Activated naive CD4-positive, alpha-beta T cell treated with anti-CD3 and anti-CD28 coated beads, Interleukin-2, amount 10 ng/mL, durations not matched to agents 7 days and 5 days (primary cell): Measurements from ENCODE around the gene CDH15.
A peak's percentile ranks its signal among the peaks of the same experiment; 100 is the strongest.

Experiments
- CTCF ChIA-PET: fragments of 350-600 bp; sonication (Branson Sonifier 250); formaldehyde crosslinking; loops from one replicate; lab custom pipeline; 2021; ENCODE audit warnings: antibody characterized with exemption; lab: Charles Lee
- DNase-seq: peaks from one replicate; pipeline ENCODE4 v3.0.0-alpha.2; 2020
- H3K27ac Mint-ChIP-seq: one replicate; pipeline ENCODE4 v1.8.0; 2021; ENCODE audit warnings: mild to moderate bottlenecking, moderate library complexity, mixed read lengths
- H3K27me3 Mint-ChIP-seq: one replicate; pipeline ENCODE4 v1.8.0; 2021; ENCODE audit warnings: mild to moderate bottlenecking, mixed read lengths
- H3K36me3 Mint-ChIP-seq: one replicate; pipeline ENCODE4 v1.8.0; 2021; ENCODE audit warnings: mixed read lengths
- H3K4me1 Mint-ChIP-seq: one replicate; pipeline ENCODE4 v1.8.0; 2021; ENCODE audit warnings: mixed read lengths
- H3K4me3 Mint-ChIP-seq: one replicate; pipeline ENCODE4 v1.8.0; 2021; ENCODE audit warnings: mild to moderate bottlenecking, moderate library complexity, mixed read lengths
- H3K9me3 Mint-ChIP-seq: one replicate; pipeline ENCODE4 v1.8.0; 2021; ENCODE audit warnings: mixed read lengths

Gene CDH15, protein sequence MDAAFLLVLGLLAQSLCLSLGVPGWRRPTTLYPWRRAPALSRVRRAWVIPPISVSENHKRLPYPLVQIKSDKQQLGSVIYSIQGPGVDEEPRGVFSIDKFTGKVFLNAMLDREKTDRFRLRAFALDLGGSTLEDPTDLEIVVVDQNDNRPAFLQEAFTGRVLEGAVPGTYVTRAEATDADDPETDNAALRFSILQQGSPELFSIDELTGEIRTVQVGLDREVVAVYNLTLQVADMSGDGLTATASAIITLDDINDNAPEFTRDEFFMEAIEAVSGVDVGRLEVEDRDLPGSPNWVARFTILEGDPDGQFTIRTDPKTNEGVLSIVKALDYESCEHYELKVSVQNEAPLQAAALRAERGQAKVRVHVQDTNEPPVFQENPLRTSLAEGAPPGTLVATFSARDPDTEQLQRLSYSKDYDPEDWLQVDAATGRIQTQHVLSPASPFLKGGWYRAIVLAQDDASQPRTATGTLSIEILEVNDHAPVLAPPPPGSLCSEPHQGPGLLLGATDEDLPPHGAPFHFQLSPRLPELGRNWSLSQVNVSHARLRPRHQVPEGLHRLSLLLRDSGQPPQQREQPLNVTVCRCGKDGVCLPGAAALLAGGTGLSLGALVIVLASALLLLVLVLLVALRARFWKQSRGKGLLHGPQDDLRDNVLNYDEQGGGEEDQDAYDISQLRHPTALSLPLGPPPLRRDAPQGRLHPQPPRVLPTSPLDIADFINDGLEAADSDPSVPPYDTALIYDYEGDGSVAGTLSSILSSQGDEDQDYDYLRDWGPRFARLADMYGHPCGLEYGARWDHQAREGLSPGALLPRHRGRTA

DNA sequence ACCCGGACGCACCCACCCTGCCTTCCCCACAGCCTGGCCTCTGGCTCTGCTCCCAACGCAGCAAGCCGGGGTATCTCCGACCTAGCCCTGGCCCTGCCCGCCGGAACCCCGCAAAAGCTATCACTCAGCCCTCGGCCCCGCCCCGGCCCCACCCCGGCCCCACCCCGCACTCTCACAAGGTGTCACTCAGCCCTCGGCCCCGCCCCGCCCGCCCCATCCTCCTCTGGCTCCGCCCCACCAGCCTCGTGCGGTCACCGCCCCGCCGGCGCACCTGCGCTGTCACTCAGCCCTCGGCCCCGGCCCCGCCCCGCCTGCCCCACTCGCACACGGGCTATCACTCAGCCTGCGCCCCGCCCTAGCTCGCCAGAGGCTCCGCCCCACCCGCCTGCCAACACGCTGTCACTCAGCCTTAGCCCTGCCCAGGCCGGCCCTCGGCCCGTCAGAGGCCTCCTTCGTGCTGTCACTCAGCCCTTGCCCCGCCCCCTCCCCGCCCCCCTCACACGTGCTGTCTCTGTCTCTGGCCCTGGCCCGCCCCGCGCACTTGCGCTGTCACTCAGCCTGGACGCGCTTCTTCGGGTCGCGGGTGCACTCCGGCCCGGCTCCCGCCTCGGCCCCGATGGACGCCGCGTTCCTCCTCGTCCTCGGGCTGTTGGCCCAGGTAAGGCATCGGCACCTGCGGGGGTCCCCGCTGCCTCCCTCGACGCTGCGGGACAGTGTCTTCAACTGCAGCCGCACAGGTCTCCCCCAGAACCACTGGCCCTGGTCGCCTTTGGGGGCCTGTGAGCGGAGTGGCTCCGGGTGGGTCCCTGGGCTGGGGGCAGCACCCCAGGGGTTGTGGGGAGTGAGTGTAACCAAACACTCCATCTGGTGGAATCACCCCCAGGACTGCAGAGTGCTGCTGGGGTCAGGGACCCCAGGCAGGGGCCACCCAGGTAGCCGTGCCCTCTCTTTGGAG, at the start of gene CDH15:
TSS of gene CDH15 (plus strand) at position 533 of the 955 bp plus-strand sequence. CDS start at position 617, 84 bp downstream.
- Mint-ChIP-seq H3K27ac (no peak within 1 kb of the TSS), H3K4me3 (peak within 1 kb of the TSS; percentile 47), H3K27me3 (peaks cover 63% of the 10 kb centered on the region)

DNA sequence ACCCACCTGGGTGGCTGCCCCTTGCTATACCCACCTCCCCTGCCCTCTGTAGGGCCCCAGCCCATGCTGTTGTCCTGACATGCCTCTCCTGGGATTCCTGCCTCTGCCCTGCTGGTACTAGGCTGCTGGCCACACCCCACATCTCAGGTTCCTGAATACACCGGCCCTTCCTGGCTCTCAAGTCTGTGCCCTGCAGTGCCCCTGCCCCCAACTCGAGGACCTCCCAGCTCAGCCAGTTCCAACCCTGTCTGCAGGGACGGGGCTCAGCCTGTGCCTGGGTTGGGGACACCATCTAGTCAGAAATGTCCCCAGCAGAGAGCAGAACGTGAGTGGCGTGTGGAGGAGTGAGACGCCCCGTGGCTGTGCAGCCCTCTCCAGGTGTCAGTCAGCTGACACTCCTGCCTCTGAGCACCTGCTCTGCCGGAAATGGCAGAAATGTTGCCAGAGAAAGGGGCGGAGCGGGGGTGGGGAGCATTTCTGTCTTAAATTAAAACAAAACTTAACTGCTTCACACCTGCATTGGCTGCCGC, 49.2 kb upstream of the CDH15 start:
- Mint-ChIP-seq H3K4me3 (no peak overlapping the region), H3K4me1 (peaks cover 35% of the 10 kb centered on the region), H3K9me3 (no peaks in the 10 kb centered on the region), H3K36me3 (peaks cover 52% of the 10 kb centered on the region), H3K27ac (peak overlapping the region; percentile 86), H3K27me3 (no peaks in the 10 kb centered on the region)
- DNase-seq: peak; percentile 84
- CTCF ChIA-PET: no interaction called here

More for the DNA sequence above, at the start of gene CDH15:
- peak; percentile 96 for DNase-seq
- H3K4me1 Mint-ChIP-seq: peaks cover 8% of the 10 kb centered on the region
- CTCF ChIA-PET: interaction anchor here (0.7 to 1.6 kb wide), 2 partner anchors 328 to 434 kb away, joined by 3 read pairs; no protein-coding TSS in a partner anchor
- H3K36me3 Mint-ChIP-seq: no peaks in the 10 kb centered on the region
- no peaks in the 10 kb centered on the region for H3K9me3 Mint-ChIP-seq

DNA sequence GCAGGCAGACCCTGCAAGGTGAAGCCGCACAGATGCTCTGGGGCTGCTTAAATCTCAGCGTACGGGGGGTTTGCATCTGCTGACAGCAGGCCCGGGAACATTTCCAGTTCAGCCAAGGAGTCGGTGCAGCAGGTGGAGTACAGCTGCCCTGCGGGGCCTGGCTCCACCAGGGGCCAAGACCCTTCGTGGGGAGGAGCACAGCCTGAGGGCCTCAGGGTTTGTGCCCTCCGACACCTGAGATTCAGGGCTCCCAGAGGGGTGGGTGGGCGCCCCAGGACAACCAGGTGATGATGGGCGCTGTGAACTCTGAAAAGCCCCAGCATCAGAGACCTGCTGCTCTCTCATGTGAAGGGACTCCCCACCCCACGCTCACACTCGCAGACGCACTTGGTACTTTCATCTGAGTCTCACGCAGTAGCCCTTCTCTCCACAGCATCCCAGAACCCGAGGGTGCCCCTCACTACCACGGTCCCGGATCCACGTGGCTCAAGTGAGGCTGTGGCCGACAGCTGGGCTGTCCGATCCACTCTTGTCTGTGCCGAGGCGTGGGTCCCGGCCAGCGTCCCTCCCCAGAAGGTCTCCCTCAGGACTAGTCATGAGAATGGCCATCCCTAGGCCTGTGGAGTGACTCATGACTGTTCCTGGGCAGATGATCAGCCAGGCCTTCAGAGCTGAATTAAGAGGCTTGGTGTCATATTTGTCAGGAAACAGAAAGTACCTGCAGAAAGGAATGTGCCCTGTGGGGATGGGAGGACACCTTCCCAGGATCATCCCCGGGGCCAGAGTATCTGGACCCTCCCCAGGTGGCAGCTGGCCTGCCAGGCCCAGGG, 48.3 kb upstream of the CDH15 start:
- H3K36me3 Mint-ChIP-seq: peaks cover 45% of the 10 kb centered on the region
- peak overlapping the region; percentile 86 for H3K27ac Mint-ChIP-seq
- H3K4me1 Mint-ChIP-seq: peaks cover 32% of the 10 kb centered on the region
- CTCF ChIA-PET: no interaction called here
- no peaks in the 10 kb centered on the region for H3K27me3 Mint-ChIP-seq
- H3K4me3 Mint-ChIP-seq: no peak overlapping the region
- no peak for DNase-seq
- H3K9me3 Mint-ChIP-seq: no peaks in the 10 kb centered on the region

DNA sequence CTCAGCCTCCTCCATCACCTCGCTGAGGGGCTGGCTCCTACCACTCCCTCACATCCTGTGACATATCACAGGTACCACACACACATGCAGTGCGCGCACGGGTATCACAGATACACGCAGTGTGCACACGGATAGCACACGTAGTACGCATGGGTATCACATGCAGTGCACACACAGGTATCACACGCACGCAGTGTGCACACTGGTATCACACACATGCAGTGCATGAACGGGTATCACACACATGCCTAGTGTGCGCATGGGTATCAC, 47.8 kb upstream of the CDH15 start:
- CTCF ChIA-PET: no interaction called here
- no peak for DNase-seq
- peak overlapping the region; percentile 49 for H3K27ac Mint-ChIP-seq
- no peaks in the 10 kb centered on the region for H3K9me3 Mint-ChIP-seq
- H3K4me3 Mint-ChIP-seq: no peak overlapping the region
- no peaks in the 10 kb centered on the region for H3K27me3 Mint-ChIP-seq
- peaks cover 29% of the 10 kb centered on the region for H3K4me1 Mint-ChIP-seq
- H3K36me3 Mint-ChIP-seq: peaks cover 46% of the 10 kb centered on the region

DNA sequence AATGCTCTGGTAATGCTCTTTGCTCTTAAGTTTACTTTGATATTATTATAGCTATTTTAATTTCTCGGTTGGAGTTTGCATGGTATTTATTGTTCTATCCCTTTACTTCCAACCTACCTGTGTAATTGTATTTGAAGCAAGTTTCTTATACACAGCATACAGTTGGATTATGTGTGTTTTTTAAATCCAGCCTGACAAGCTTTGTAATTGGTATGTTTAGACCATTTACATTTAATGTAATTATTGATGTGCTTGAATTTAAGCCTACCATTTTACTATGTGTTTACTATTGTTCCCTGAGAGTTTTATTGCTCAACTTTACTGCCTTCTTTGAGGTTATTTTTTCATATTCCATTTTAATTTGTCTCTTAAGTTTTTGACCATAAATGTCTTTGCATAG, 42.2 kb upstream of the CDH15 start:
- CTCF ChIA-PET: no interaction called here
- Mint-ChIP-seq H3K4me3 (no peak overlapping the region), H3K4me1 (peaks cover 2% of the 10 kb centered on the region), H3K9me3 (no peaks in the 10 kb centered on the region), H3K27me3 (no peaks in the 10 kb centered on the region), H3K36me3 (peaks cover 50% of the 10 kb centered on the region), H3K27ac (no peak overlapping the region)
- DNase-seq: no peak

DNA sequence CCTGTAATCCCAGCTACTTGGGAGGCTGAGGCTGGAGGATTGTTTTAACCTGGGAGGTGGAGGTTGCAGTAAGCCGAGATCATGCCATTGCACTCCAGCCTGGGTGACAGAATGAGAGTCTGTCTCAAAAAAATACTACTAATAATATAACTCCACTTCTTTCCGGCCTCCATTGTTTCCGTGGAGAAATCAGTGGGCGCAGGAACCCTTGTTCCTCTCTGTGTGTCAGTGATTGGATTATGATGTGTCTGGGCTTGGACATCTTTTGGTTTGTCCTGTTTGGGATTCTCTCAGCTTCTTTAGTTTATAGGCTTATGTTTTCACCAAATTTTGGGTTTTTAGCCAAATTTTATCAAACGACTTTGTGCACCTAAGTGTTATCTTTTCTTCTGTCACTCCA, 41.1 kb upstream of the CDH15 start:
- Mint-ChIP-seq H3K4me1 (peaks cover 3% of the 10 kb centered on the region), H3K36me3 (peaks cover 44% of the 10 kb centered on the region), H3K9me3 (no peaks in the 10 kb centered on the region), H3K4me3 (no peak overlapping the region), H3K27ac (no peak overlapping the region), H3K27me3 (no peaks in the 10 kb centered on the region)
- DNase-seq: no peak
- CTCF ChIA-PET: no interaction called here

DNA sequence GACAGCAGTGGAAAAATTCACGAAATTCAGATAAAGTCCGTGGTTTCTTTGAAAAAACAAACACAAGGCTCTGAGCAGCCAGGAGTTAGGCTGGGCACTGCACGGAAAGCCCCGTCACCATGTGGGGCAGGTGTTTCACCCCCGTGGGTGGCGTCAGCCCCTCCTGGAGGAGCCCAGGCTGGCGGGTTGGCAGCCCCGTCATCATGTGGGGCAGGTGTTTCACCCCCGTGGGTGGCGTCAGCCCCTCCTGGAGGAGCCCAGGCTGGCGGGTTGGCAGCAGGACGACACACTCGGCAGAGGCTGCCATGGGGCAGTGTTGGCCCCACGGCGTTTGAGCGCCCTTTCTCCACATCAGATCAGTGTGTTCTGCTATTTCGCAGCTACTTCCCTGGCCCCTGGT, 39.8 kb upstream of the CDH15 start:
- H3K4me3 Mint-ChIP-seq: no peak overlapping the region
- CTCF ChIA-PET: no interaction called here
- H3K27ac Mint-ChIP-seq: no peak overlapping the region
- H3K9me3 Mint-ChIP-seq: no peaks in the 10 kb centered on the region
- H3K4me1 Mint-ChIP-seq: peaks cover 3% of the 10 kb centered on the region
- no peak for DNase-seq
- H3K27me3 Mint-ChIP-seq: no peaks in the 10 kb centered on the region
- peaks cover 41% of the 10 kb centered on the region for H3K36me3 Mint-ChIP-seq

DNA sequence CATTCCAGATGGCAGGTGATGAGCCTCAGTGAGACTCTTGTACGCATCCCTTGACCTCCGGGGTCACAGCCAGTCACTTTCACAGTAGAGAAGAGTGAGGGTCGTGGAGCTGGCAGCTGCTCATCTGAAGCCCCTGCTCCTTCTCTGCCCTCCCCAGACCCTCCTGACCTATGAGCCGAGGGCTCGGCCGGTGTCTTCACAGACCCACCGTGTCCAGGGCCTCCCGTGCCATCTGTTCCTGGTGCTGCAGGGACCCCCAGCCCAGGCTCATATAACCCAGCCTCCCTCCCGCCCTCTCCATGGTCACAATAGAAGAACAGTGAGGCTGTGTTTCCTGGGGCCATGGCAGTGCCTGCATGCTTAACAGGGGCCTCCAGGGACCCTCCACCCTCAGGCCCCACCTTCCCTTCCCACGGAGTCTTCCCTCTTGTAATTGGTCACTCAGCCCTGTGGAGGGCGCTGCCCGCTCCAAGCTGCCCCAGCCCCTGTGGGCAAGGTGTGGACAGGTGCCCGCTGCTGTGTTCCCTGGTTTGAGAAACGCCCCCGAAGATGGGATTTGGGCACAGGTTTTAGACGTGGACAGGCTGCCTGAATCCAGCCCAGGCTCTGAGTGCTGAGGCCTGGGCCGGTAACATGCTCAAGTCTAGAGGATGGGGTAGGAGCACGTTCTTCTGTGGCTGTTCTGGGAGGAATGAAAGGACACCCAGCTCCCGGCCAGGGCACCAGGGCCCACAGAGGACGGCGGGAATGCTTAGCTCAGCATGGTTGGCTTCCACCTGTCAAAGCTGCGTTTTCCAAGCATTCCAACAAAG, 39.1 kb upstream of the CDH15 start:
- H3K27me3 Mint-ChIP-seq: no peaks in the 10 kb centered on the region
- peaks cover 39% of the 10 kb centered on the region for H3K36me3 Mint-ChIP-seq
- peaks cover 3% of the 10 kb centered on the region for H3K4me1 Mint-ChIP-seq
- no peak overlapping the region for H3K27ac Mint-ChIP-seq
- no peaks in the 10 kb centered on the region for H3K9me3 Mint-ChIP-seq
- H3K4me3 Mint-ChIP-seq: no peak overlapping the region
- CTCF ChIA-PET: interaction anchor here (1.6 kb wide), 1 partner anchor 12 kb away, joined by 3 read pairs; no protein-coding TSS in a partner anchor
- no peak for DNase-seq

DNA sequence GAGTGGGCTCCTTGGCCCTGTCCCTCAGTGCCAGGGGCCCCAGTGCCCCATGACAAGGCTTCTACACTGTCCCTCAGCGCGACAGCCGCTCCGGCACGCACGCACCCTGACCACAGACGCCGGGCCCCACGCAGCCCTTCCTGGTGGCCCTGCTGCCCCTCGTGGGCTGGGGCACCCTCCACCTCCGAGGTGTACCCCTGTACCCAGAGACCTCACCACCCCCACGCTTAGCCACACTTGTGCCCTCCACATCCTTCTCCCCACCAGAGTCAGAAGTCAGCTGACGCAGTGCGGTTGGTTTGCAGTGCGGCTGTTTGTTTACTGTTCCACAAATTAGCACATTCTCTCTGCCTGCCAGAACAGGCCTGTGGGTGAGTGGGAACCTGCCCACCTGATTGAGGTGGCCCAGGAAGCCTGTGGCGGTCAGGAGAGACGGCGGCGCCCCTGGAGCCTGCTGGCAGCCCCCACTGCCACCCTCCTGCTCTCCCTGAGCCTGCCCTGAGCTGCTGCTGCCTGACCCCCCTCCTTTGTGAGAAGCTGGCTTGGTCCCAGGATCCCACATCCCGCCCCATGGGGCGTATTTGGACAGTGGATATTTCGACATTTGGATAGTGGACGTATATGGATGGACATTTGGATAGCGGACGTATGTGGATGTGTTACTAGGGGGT, 38.0 kb upstream of the CDH15 start:
- DNase-seq: no peak
- Mint-ChIP-seq H3K27me3 (no peaks in the 10 kb centered on the region), H3K27ac (no peak overlapping the region), H3K9me3 (no peaks in the 10 kb centered on the region), H3K4me3 (no peak overlapping the region), H3K36me3 (peaks cover 37% of the 10 kb centered on the region), H3K4me1 (peaks cover 3% of the 10 kb centered on the region)
- CTCF ChIA-PET: interaction anchor here (1.6 kb wide), 1 partner anchor 11 kb away, joined by 3 read pairs; no protein-coding TSS in a partner anchor

DNA sequence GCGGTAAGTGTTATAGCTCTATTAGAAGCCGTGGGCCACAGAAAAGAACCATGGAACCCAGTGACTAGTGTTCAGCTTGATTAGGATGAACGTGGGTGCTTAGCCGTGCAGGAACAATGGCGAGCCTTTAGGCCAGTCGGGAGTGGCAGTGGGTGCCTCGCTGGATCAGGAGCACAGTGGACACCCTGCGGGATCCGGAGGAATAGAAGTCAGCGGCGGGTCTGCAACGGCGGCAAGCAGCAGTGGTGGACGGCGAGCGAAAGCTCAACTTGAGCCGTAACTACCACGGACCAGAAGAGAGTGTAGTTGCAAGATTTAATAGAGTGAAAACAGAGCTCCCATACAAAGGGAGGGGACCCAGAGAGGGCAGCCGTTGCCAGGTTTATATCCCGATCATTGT, 37.3 kb upstream of the CDH15 start:
- H3K4me1 Mint-ChIP-seq: peaks cover 3% of the 10 kb centered on the region
- no peak for DNase-seq
- no peaks in the 10 kb centered on the region for H3K27me3 Mint-ChIP-seq
- no peak overlapping the region for H3K4me3 Mint-ChIP-seq
- no peaks in the 10 kb centered on the region for H3K9me3 Mint-ChIP-seq
- CTCF ChIA-PET: no interaction called here
- no peak overlapping the region for H3K27ac Mint-ChIP-seq
- H3K36me3 Mint-ChIP-seq: peaks cover 30% of the 10 kb centered on the region

DNA sequence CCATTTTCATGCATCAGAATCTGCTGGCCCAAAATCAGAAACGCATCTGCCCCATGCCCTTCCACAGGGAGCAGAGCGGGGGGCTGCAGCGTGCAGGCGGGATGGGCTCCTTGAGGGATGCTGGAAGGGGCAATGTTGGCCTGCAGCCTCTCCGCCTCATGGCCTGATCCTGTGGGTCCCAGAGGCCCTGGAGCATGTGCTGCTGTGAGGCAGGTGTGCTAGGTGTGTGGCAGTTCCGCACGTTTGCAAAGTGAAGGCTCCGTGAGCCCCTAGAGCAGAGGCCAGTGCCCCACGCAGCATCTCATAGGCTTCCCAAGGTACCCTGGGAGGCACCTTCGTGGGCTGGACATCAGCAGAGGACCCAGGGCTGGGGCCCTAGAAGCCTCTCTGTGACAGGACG, 36.4 kb upstream of the CDH15 start:
- peaks cover 22% of the 10 kb centered on the region for H3K36me3 Mint-ChIP-seq
- CTCF ChIA-PET: no interaction called here
- no peak overlapping the region for H3K4me3 Mint-ChIP-seq
- no peaks in the 10 kb centered on the region for H3K9me3 Mint-ChIP-seq
- no peaks in the 10 kb centered on the region for H3K27me3 Mint-ChIP-seq
- no peak for DNase-seq
- no peak overlapping the region for H3K27ac Mint-ChIP-seq
- peaks cover 3% of the 10 kb centered on the region for H3K4me1 Mint-ChIP-seq
